C4-2B (cell line): ENCODE data around the gene PSRC1.

Experiments used
- CTCF ChIP-seq: fragments of 450-650 bp; conservative IDR thresholded peaks from 2 replicates; pipeline ENCODE4 v1.5.1; 2017; ENCODE audit warnings: mild to moderate bottlenecking
- ZFX ChIP-seq: fragments of 450-650 bp; IDR thresholded peaks from 2 replicates; pipeline ENCODE4 v1.6.1; 2017

GRCh38 chr1:109265016-109265415, 17.9 kb downstream of the PSRC1 start:
- TF ChIP-seq CTCF: no peak
- TF ChIP-seq ZFX: no peak
